HG02885 (cell line): Measurements from ENCODE around the gene CRNKL1.

Experiments used
- ATAC-seq: cut with Tn5 transposase; IDR thresholded peaks from one replicate; pipeline ENCODE4 v1.9.1; 2021; ENCODE audit warnings: mild to moderate bottlenecking; ENCODE audit not compliant: unreplicated experiment, poor library complexity

Gene CRNKL1

DNA sequence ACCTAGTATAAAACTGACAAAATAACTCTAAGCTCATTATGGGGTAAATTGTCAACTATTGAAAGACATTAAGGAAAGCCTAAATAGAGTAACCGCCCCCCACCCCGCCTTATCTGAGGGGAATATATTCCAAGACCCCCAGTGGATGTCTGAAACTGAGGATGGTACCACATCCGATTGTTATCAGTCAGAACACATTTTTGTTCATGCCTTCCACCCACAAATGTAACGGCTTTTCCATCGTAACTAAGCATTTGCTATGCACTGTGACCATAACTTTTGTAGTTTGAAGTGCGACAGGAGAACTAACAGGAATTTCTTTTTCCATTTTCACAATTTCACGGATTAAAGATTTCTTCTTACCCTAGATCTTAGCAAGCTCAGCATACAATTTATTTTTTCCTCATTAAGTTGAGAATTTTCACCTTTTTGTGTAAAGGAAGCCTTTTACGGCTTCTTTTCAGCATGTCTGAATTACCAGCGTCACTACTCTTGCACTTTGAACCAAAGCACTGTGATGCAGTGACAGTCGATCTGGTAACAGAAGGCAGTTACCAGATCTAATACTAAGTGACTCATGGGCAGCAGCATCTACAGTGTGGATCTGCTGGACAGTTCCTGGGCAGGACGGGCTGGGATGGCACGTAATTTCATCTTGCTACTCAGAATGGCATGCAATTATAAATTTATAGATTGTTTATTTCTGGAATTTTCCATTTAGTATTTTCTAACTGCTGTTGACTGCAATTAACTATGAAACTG lies 11.9 kb upstream of the CRNKL1 start:
- no peak for ATAC-seq

DNA sequence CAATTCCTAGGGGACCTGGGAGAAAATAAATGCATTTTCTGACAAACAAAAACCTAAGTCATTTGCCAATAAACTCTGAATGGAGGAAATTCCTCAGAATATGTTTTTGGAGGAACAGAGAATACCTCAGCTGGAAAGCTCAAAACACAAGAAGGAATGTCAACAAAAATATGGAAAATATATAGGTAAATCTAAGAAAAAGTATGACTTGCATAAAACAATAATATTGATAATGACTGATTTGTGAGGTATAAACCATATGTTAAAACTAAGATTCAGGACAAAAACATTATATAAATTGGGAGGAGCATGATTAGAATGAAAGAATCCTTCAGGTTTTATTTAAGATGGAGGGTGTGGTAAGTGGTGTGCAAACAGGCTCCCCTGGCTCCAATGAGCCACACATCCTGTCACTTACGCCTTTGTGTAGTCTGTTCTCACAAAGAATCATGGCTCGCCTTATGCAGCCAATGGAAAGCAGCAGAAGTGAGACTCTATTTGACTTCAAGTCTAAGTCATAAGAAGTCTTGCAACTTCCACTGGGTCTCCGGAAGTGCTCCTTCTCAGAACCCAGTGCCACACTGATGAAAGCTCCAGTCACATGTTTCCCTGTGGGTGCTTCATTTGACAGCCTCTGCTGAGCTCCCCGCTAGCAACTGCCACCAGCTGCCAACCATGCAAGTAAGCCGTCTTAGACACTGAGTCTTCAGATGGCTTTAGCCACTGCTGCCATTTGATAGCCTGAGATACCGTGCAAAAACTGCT lies 8.2 kb upstream of the CRNKL1 start:
- no peak for ATAC-seq

DNA sequence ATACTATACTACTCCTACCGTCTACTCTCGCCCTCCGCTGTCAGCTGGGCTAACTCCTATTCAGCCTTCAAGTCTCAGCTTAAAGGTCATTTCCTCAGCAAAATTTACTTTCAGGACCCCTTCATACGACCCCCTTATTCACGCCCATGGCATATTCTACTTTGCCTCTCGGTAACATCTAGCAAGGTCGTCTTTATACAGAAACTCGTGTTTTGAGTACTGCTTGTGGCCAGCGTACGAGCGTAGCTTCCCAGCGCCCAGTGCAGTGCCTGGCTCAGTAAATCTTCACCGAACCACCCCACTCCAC lies 546 bp downstream of the CRNKL1 start:
- peak; percentile 17 for ATAC-seq

DNA sequence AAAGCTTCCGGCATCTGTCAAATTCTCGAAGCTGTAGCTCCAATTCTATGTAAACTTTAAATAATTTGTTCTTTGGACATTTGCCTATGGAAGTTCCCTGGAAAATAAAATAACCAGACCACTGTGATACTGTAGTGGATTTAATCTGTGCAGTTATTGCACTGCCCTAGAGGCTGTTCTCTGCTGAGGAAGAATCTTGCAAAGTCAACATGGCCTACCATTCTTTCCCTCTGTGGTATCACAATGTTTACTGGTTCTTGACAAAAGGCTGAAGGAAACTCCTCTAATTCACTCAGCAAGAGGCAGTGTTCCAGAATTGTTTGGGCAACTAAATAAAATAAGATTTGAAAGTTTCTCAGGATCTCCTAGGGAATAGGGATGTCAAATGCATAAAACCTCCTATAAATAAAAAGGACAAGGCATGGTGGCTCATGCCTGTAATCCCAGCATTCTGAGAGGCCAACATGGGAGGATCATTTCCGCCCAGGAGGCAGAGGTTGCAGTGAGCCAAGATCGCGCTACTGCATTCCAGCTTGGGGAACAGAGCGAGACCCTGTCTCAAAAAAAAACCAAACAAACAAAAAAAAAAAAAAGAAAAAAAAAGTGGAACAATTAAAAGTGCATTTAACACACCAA lies 12.4 kb downstream of the CRNKL1 start:
- no peak for ATAC-seq

DNA sequence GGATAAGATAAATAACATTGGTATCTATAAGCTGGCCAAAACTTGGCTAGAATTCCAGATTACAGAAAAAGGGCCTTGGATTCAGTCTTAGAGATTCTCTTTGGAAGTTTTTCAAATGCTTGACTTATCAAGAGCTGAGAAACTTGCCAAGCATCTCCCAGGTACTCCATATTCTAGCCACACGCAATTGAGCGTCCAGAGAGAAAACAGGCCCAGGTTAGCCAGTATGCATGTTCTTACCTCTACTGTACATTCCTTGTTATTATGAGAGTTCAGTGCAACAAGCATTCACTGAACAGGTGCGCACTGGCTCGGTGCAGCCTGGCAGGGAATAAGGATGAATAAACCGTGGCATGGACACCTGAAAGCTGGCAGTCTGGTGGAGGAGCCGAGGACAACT lies 13.7 kb downstream of the CRNKL1 start:
- no peak for ATAC-seq

DNA sequence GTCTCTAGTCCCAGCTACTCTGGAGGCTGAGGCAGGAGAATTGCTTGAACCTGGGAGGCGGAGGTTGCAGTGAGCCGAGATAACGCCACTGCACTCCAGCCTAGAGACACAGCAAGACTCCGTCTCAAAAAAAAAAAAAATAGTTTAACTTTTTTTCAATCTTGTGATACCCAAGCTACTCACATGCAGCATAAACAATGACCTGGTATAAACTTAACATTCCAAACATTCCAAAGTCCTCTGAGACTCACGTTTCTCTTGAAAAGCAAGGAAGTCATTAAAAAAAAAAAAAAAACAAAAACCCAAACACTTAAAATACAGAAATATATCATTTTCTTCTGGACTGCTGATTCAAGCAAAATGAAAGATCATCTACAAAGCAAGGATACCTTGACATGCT lies 14.3 kb downstream of the CRNKL1 start:
- no peak for ATAC-seq

DNA sequence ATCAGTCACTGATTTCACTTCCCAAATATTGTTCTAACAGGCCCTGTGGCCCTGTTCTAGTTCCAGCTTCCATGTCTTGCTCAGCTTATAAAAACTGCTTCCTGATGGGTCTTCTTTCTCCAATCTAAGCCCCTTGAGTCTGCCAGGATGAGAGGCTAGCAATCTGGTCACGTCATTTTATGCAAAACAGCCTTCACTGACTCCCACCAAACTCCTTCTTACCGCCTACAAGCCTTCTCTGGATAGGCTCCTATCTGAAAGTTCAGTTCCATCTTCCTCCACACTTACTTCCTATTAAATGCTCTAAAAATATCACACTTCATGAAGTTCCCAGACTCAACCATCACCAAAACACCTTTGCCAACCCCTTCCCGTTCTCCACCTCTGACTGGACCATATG lies 15.5 kb downstream of the CRNKL1 start:
- ATAC-seq: no peak

DNA sequence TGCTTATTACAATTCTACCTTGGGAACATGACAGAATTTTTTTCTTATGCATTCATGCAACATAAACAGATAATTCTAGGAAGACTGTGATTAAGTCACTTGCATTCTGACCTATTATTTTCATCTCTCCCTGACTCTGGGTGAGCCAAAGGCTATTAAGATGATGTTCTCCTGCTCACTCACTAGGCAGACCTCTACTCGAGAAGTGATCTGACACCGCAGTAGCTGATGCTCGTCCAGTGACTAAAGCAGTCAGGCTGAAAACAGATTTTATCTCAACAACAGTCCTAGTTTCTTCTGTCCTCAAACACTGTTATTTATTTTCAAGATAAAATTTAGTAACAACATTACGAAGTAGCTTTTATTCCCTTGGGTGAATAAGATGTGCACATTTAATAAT lies 17.8 kb downstream of the CRNKL1 start:
- no peak for ATAC-seq

DNA sequence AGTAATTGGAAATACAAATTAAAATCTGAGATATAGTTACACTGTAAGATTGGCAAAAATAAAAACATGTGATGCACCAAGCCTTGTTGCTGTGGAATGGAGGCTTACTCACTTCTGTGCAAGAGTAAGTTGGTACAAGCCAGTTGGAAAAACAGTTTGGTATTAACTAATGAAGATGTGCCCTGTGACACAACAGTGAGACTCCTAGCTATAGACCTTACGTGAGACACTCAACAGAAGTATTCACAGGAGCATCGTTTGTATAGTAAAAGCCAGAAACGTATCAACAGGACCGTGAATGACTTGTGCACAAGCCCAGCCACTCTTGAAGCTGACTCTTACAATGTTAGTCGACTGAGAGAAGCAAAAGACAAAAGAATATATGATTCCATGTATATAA lies 20.5 kb downstream of the CRNKL1 start:
- ATAC-seq: no peak

DNA sequence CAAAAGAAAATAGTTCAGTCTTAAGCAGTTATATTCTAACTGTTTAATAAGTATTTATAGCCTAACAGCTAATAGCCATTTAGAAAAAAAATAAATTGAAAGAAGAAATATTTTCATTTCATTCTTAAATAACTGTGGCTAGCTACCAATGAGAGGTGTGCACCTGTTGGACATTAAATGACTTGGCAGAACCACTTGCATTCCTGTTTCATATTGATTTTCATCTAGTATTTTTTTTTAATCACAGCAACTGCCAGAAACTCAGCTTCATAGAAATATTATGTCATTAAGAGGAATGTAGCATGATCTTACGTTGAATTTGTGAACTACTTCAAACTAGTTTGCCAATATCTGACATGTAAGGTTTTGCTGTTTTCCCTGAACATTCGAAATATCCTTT lies 25.0 kb downstream of the CRNKL1 start:
- ATAC-seq: no peak

DNA sequence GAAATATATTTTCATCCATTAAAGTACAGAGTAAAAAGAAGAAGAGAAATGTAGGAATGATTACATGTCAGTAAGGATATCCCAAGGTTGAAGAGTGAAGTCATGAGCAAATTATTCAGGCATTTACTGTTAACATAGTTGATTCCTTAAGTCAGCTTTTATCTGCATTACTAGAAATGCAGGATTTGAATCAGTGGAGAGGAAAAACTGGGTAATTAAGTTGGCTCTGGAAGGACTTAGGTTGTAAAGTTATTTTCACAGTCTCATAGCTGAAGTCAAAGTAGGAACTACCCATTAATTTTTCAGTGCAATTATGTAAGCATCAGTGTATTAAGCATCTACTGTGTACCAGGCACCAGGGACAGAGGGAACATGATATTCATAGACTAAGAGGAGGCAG lies 27.3 kb downstream of the CRNKL1 start:
- no peak for ATAC-seq

DNA sequence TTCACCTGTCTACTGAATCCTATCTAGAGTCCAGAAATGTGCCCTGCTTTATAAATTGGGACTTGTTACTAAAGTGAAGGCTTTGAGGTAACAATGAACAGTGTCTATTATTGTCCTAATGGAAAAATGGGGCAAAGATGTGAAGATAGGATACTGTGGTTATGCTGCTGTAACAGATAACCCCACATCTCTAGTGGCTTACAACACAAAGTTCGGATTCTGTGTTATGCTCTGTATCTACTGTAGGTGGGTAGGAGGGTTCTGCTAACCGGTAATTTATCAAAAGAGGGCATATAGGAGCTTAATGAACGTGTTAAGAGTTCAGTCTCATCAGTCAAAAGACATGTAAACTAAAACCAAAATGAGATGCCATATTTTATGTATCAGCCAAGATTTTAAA lies 28.9 kb downstream of the CRNKL1 start:
- ATAC-seq: no peak

DNA sequence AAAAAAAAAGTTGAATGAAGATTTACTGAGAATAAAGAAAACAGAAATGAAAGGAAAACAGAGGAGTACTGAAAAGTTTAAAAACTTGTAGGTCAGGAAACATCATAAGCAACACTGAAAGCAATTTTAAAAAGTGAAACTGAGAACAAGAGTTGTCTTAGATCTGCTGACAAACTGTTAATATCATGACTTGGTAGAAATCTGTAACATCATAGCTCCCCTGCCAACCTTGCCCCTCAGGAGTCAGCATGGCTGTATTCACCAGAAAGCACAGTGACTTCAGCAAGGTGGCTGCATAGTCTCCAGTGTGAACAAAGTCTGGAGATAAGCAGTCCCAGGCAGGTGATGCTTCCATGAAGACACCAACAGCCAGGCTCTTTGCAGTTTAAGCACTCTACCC lies 29.8 kb downstream of the CRNKL1 start:
- ATAC-seq: peak; percentile 64

DNA sequence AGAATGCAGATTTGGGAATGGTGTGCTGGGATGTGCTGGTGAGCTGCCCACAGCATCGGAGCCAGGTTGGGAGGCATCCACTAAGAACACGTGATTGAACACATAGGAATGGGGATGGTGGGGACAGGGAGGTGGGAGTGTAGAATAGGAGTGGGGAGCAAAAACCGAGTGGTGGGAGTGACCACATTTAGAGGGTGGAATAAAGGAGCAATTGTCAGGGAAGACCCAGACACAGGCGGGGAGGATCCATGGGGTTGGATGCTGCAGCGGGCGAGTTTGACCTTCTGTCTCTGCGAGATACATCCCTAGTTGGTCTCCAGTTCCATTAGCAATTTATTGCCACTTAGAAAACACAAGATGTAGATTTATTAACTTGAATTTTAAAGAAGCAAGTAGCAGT lies 30.4 kb downstream of the CRNKL1 start:
- ATAC-seq: no peak

DNA sequence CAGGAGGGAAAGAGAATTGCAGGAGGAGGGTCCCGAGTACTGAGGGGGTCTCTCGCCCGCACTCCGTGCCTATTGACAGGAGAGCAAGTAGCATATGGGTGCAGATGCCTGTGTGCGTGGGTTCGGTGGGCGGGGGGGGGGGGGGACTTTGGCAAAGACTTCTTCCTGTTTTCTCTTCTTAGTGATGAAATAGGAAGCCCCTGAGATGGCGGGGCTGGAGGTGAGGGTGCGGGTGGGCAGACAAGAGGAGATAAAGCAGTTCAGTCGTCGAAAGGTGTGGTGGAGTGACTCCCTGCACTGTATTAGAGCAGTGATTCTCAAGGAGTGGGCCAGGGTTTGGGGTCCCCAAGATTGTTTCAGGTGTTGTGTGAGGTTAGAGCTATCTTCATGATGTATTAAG lies 31.4 kb downstream of the CRNKL1 start:
- no peak for ATAC-seq

DNA sequence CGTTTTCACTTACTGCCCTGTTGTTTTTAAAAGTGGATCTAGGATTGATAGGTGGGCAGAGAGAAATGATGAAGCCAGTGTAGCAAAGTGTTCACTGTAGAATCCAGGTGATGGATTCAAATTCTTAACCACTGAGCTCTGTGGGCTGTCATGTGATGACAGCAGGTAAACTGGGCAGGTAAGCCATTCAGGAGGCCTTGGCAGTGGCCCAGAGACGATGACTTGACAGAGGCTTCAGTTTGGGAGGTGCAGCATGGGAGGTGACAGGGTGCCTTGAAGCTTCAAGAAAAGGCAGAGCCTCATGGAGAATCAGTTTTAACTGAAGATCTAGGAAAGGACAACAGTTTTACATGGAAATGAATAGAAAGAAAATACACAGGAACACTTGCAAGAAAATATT lies 33.1 kb downstream of the CRNKL1 start:
- no peak for ATAC-seq

DNA sequence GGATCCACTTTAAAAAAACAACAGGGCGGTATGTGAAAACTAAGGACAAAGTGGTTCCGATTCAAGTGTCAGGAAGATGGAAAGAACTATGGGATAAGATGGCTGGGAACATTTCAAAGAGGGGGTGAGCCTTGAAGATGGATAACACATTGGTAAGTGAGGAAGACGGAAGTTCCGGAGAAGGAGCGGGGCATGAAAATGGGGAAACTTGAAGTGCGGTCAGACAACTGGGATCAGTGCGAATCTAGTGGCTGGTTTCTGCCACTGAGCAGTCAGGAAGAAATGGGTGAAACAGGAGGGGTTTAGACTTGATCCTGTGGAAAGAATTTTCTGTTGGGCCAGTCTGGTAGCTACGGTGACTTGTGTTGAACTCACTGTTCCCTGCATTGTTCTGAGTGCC lies 33.9 kb downstream of the CRNKL1 start:
- no peak for ATAC-seq

DNA sequence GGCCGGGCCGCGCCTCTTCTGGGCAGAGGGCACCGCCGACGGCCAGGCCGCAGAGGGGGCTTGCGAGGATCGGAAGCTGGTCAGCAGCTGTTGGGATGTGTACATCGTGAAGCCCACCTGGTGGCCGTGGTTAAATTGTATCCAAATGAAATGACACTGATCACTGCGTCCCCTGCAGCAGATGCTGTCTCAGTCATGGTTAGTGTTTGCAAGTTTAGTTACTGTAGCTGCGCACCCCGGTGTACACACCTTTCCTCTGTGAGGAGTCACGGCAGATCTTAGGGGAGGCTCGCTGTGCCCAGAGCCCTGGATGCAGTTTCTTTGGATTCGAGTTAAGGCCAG lies 34.5 kb downstream of the CRNKL1 start:
- no peak for ATAC-seq

DNA sequence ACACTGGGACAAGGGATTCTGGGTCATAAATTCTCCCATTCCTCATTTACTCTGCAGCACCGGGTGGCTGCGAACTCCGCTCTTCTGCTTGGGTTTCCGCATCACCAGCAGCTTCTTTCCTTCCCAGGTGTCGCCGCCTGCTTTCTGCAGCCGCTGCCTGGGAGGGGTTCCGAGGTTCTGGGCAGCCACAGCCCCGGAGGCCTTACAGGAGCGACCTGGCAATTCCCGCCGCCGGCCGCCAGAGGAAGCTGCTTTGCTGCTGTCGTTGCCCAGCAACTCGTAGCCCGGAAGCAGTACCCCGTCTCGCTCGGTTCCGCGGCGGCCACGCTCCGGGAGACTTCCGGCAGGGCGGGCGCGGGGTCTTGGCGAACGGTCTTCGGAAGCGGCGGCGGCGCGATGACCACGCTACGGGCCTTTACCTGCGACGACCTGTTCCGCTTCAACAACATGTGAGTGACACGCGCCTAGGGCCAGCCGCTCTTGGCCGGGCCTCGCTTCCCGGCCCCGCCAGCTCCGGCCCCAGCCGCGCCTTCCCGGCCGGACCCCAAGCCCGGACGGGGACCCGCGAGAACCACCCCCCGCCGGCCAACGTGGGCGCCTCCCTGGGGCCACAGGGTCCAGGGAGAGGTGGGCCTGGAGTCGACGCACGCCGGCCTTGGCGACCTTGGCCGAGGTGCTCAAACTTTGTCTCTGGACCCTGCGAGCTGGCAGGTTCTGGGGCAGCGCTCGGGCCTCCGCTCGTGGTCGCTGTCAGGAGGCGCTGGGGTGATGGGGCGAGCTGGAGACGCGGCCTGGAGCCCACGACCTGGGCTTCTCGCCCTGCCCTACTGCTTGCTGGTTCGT lies 35.0 kb downstream of the CRNKL1 start, which contains the start of gene NAA20:
NAA20 (plus strand) TSS at position 362 of the 843 bp plus-strand sequence; CDS start at position 397, 35 bp downstream.
- ATAC-seq: peak; percentile 99

DNA sequence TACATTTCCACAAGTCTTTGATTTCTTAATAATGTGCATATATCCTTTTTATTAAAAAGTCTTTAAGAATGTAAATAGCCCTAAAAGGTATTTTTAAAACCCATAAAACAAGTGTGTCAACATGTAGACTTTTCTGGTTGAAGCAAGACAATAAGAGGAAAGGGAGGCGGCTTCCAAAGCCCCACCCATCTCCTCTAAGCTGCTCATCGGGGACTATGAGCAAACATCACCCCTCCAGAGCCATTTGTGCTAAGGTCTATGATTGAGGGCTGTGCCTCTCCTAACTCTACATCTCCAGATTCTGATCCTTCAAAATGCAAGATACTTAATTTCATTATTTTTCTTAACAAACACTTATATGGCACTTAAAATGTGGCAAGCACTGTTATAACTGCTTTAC lies 37.6 kb downstream of the CRNKL1 start:
- ATAC-seq: no peak

DNA sequence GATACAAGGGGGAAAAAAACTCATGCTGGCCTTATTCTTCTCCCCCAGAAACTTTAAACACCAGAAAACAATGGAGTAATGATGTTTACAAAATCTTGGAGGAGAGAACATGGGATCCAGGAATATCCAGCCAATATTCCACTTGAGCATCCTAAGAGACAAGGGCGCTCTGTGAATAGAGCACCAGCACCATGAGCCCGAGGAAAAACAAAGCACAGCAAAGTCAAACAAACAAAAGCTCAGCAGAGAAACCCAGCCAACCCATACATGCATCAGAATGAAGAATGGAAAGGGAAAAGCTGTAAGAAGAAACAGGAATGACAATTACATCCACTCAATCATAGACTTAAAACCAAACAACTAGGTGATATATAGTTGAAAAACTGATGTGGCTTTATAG lies 39.7 kb downstream of the CRNKL1 start:
- ATAC-seq: no peak
